Nephron progenitor cell (in vitro differentiated cells): ENCODE measurements around the gene GJC3.
"Not testable (repeated sequence)": the region's sequence is repeated elsewhere in the genome, so short reads cannot be mapped to it uniquely, and the experiment has no call there.

Experiments
- DNase-seq: peaks from one replicate; pipeline ENCODE4 v3.0.0; 2021
- H3K27ac Mint-ChIP-seq: 2 replicates; pipeline ENCODE4 v1.8.0; 2021; ENCODE audit warnings: mild to moderate bottlenecking, moderate library complexity, mixed read lengths
- H3K27me3 Mint-ChIP-seq: 2 replicates; pipeline ENCODE4 v1.8.0; 2021; ENCODE audit warnings: mild to moderate bottlenecking, low read depth, mixed read lengths; ENCODE audit not compliant: poor library complexity
- H3K36me3 Mint-ChIP-seq: 2 replicates; pipeline ENCODE4 v1.8.0; 2021; ENCODE audit warnings: low read depth, mixed read lengths
- H3K4me1 Mint-ChIP-seq: 2 replicates; pipeline ENCODE4 v1.8.0; 2021; ENCODE audit warnings: mixed read lengths
- H3K4me3 Mint-ChIP-seq: 2 replicates; pipeline ENCODE4 v1.8.0; 2021; ENCODE audit warnings: mild to moderate bottlenecking, moderate library complexity, mixed read lengths
- H3K9me3 Mint-ChIP-seq: 2 replicates; pipeline ENCODE4 v1.8.0; 2021; ENCODE audit warnings: mild to moderate bottlenecking, moderate library complexity, mixed read lengths
- TF ChIP-seq, protein P1 (sequence below): fragments of 200-600 bp; sonication (generic); IDR thresholded peaks from 2 replicates; pipeline ENCODE4 v1.5.0; 2021; ENCODE audit warnings: antibody characterized with exemption

The GJC3 gene, protein sequence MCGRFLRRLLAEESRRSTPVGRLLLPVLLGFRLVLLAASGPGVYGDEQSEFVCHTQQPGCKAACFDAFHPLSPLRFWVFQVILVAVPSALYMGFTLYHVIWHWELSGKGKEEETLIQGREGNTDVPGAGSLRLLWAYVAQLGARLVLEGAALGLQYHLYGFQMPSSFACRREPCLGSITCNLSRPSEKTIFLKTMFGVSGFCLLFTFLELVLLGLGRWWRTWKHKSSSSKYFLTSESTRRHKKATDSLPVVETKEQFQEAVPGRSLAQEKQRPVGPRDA

DNA sequence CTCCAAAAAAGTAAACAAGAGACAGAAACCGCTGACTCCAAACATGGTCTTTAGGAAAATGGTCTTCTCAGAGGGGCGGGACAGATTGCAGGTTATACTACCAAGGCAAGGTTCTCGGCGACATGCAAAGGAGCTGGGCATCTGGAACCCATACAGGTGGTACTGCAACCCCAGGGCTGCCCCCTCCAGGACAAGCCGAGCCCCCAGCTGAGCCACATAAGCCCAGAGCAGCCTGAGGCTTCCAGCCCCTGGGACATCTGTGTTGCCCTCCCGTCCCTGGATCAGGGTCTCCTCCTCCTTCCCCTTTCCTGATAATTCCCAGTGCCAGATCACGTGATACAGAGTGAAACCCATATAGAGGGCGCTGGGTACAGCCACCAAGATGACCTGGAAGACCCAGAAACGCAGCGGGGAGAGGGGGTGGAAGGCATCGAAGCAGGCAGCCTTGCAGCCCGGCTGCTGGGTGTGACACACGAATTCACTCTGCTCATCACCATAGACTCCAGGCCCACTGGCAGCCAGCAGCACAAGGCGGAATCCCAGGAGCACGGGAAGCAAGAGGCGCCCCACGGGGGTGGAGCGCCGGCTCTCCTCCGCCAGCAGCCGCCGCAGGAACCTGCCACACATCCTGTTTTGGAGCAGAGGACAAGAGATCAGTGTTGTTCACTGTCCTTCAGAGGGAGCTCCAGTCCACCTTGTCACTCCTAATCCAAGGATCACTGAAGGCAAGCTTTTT is at the start of gene GJC3:
Gene GJC3, minus strand, starts transcription at position 627 of the 736 bp plus-strand sequence. Its CDS starts 0 bp downstream, at position 627.
- no peaks in the 10 kb centered on the region for H3K36me3 Mint-ChIP-seq
- peaks cover 68% of the 10 kb centered on the region for H3K27me3 Mint-ChIP-seq
- H3K4me3 Mint-ChIP-seq, result peak within 1 kb of the TSS; percentile 73
- TF ChIP-seq, protein P1, sequence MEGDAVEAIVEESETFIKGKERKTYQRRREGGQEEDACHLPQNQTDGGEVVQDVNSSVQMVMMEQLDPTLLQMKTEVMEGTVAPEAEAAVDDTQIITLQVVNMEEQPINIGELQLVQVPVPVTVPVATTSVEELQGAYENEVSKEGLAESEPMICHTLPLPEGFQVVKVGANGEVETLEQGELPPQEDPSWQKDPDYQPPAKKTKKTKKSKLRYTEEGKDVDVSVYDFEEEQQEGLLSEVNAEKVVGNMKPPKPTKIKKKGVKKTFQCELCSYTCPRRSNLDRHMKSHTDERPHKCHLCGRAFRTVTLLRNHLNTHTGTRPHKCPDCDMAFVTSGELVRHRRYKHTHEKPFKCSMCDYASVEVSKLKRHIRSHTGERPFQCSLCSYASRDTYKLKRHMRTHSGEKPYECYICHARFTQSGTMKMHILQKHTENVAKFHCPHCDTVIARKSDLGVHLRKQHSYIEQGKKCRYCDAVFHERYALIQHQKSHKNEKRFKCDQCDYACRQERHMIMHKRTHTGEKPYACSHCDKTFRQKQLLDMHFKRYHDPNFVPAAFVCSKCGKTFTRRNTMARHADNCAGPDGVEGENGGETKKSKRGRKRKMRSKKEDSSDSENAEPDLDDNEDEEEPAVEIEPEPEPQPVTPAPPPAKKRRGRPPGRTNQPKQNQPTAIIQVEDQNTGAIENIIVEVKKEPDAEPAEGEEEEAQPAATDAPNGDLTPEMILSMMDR, result peak; percentile 13
- no peaks in the 10 kb centered on the region for H3K9me3 Mint-ChIP-seq
- DNase-seq, result peak; percentile 53
- H3K27ac Mint-ChIP-seq, result peak within 1 kb of the TSS; percentile 37
- H3K4me1 Mint-ChIP-seq, result peaks cover 33% of the 10 kb centered on the region

DNA sequence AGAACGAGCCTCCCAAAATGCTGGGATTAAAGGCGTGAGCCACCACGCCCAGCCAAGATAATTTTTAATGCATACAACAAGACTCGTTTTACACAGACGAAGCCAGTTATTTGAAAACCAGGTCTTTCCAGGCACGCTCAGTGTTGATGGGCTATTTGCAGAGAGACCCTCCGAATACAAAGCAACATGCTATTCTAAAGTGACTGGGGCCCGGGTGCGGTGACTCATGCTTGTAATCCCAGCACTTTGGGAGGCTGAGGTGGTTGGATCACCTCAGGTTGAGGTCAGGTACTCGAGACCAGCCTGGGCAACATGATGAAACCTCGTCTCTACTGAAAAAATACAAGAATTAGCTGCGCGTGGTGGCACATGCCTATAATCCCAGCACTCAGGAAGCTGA is 47.2 kb upstream of the GJC3 start:
- no peak for DNase-seq
- no peak overlapping the region for H3K4me3 Mint-ChIP-seq
- H3K9me3 Mint-ChIP-seq, result no peaks in the 10 kb centered on the region
- H3K4me1 Mint-ChIP-seq, result peaks cover 19% of the 10 kb centered on the region
- TF ChIP-seq, protein P1, result no peak
- H3K27ac Mint-ChIP-seq, result no peak overlapping the region
- no peaks in the 10 kb centered on the region for H3K36me3 Mint-ChIP-seq
- H3K27me3 Mint-ChIP-seq, result peaks cover 28% of the 10 kb centered on the region

DNA sequence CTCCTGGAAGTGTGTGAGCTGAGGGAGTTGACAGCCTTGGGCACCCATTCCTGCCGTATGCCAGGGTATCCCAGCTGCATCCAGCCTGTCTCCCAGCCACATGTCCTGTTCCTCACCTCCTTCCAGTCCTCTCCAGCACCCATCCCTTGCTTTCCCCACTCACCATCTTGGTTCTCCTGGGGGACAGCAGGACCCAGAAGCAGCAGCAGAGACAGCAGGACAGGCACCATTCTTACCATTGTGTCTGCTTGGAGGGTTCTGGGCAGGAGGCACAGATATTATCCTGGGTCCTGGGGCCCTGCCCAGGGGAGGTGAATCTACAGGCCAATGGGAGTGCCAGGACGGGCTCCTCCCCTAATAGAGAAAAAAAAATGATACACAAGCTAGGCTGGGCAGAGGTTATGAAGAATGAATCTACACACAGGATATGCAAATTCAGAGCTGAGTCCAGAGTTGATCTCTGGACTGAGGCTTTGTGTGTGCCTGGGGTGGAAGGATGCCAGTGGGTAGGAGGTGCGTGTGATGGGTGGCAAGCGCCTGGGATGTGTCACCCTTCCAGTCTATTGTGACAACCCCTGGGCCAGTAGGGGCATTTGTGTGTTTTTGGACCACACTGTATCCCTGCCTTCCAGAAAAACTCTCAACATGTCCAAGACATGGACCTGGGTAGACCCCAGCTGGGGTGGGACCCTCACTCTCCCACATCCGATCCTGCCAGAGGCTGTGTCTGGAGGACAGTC is 46.5 kb upstream of the GJC3 start, which contains the start of gene AZGP1:
Gene AZGP1, minus strand, starts transcription at position 250 of the 740 bp plus-strand sequence. Its CDS starts 11 bp downstream, at position 239.
- H3K27me3 Mint-ChIP-seq, result peaks cover 29% of the 10 kb centered on the region
- no peak within 1 kb of the TSS for H3K27ac Mint-ChIP-seq
- peaks cover 19% of the 10 kb centered on the region for H3K4me1 Mint-ChIP-seq
- H3K9me3 Mint-ChIP-seq, result no peaks in the 10 kb centered on the region
- TF ChIP-seq, protein P1, result no peak
- H3K4me3 Mint-ChIP-seq, result no peak within 1 kb of the TSS
- DNase-seq, result no peak
- no peaks in the 10 kb centered on the region for H3K36me3 Mint-ChIP-seq

DNA sequence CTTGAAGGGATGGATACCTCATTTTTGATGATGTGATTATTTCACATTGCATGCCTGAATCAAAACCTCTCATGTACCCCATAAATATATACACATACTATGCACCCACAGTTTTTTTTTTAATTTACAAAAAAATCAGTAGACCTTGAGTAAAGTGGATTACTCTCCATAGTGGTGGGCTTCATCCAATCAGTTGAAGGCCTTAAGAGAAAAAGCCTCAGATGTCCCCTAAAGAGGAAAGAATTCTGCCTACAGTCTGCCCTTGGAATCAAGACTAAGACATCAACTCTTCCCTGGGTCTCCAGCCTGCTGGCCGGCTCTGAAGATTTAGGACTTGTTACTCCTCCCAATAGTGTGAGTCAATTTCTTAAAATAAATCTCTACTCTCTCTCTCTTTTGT is 45.3 kb upstream of the GJC3 start:
- no peak for DNase-seq
- Mint-ChIP-seq H3K27ac (no peak overlapping the region), H3K27me3 (peaks cover 33% of the 10 kb centered on the region), H3K36me3 (no peaks in the 10 kb centered on the region), H3K9me3 (no peaks in the 10 kb centered on the region), H3K4me1 (peaks cover 14% of the 10 kb centered on the region), H3K4me3 (no peak overlapping the region)
- TF ChIP-seq, protein P1, result no peak

DNA sequence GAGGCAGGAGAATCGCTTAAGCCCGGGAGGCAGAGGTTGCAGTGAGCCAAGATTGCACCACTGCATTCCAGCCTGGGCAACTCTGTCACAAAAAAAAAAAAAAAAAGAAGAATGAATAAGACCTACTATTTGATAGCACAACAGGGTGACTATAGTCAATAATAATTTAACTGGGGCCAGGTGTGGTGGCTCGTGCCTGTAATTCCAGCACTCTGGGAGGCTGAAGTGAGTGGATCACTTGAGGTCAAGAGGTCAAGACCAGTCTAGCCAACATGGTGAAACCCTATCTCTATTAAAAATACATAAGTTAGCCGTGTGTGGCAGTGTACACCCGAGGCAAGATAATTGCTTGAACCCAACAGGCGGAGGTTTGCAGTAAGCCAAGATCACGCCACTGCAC is 44.4 kb upstream of the GJC3 start:
- H3K36me3 Mint-ChIP-seq, H3K9me3 Mint-ChIP-seq, H3K4me3 Mint-ChIP-seq, H3K27ac Mint-ChIP-seq, DNase-seq, H3K4me1 Mint-ChIP-seq: not testable (repeated sequence)
- H3K27me3 Mint-ChIP-seq, result peaks cover 39% of the 10 kb centered on the region

DNA sequence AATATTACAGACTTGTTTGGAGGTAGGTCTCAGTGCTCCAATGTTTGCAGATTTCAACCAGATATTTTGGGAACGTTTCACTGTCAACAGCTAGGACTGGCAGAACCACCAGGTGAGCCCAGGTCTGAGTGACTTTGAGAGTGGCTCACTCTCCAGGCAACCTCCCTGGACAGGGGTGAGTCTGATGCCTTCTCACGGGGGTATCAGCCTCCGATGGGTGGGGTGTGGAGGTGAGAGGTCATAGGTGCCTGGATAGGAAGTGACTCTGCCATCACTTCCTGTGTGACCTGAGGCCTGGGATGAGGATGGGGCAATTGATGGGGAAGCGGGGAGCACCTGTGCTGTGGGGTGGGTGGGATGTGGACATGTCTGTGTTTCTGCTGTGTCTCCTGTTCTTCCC is 41.8 kb upstream of the GJC3 start:
- TF ChIP-seq, protein P1, result no peak
- H3K27me3 Mint-ChIP-seq, result peaks cover 40% of the 10 kb centered on the region
- H3K4me1 Mint-ChIP-seq, result no peaks in the 10 kb centered on the region
- no peaks in the 10 kb centered on the region for H3K9me3 Mint-ChIP-seq
- H3K4me3 Mint-ChIP-seq, result no peak overlapping the region
- DNase-seq, result no peak
- no peaks in the 10 kb centered on the region for H3K36me3 Mint-ChIP-seq
- H3K27ac Mint-ChIP-seq, result no peak overlapping the region

DNA sequence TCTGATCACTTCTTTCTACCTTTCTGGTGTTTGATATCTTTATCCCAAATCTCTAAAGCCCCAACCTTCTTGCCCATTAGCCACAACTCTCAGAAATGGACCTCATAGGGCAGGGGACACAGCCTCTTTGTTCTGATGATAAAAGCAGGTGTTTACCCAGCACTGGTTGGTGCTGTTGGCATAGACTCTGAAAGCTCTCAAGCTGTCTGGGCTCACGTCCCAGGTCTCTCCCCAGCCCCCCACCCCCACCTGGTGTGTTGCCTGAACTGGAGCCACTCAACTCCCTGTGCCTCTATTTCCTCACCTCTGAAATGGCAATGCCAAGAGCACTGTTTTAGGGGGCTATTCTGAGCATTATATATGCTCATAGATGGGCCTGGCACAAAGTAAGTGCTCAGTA is 40.4 kb upstream of the GJC3 start:
- not testable (repeated sequence) for H3K27ac Mint-ChIP-seq, DNase-seq
- H3K27me3 Mint-ChIP-seq, result peaks cover 32% of the 10 kb centered on the region

More for the DNA sequence above, 40.4 kb upstream of the GJC3 start:
- not testable (repeated sequence) for H3K36me3 Mint-ChIP-seq, H3K4me3 Mint-ChIP-seq, H3K9me3 Mint-ChIP-seq, H3K4me1 Mint-ChIP-seq
